Upper lobe of right lung (tissue), 1 donor: ENCODE data around the gene MOB2. TPM values are rescaled to one million over a fixed set of nuclear protein-coding genes. Genes with fewer than 3 reads are reported as not detected.
"Not testable (repeated sequence)": the region's sequence is repeated elsewhere in the genome, so short reads cannot be mapped to it uniquely, and the experiment has no call there.

Experiments used
- ATAC-seq: fragments of 200-7000 bp; cut with Tn5 transposase; one replicate; pipeline ENCODE4 v1.9.1; 2020; ENCODE audit warnings: mild to moderate bottlenecking, moderate library complexity
- DNase-seq: peaks from one replicate; pipeline ENCODE4 v3.0.0-alpha.2; 2020
- H3K27ac ChIP-seq: fragments of 200-600 bp; one replicate; pipeline ENCODE4 v1.8.0; 2022
- H3K27me3 ChIP-seq: fragments of 200-600 bp; one replicate; pipeline ENCODE4 v1.8.0; 2022; ENCODE audit warnings: mild to moderate bottlenecking
- H3K36me3 ChIP-seq: fragments of 200-600 bp; one replicate; pipeline ENCODE4 v1.8.0; 2022
- H3K4me1 ChIP-seq: fragments of 200-600 bp; one replicate; pipeline ENCODE4 v1.8.0; 2022
- H3K4me3 ChIP-seq: fragments of 200-600 bp; one replicate; pipeline ENCODE4 v1.8.0; 2022; ENCODE audit warnings: mild to moderate bottlenecking
- H3K9me3 ChIP-seq: fragments of 200-600 bp; one replicate; pipeline ENCODE4 v1.8.0; 2022
- CTCF ChIP-seq: fragments of 200-600 bp; IDR thresholded peaks from one replicate; pipeline ENCODE4 v1.8.0; 2022; ENCODE audit warnings: antibody characterized with exemption
- intact Hi-C: fragments of 100-400 bp; cut with DNase I; formaldehyde crosslinking; loops from one replicate; pipeline ENCODE4 v1.11.0; 2022
- total RNA-seq: library from RNA; stranded (reverse); fragmentation: NEBNext Ultra II Directional; extraction: Animal tissue kit (Norgen Biotek cat#: 25700); gene quantifications from one replicate; pipeline ENCODE4 v1.2.1, GENCODE V29; 2021
- donor health status: DM: no; HTN: yes; CAD: no; lungs with severe emphysema.

Gene MOB2
- total RNA-seq, 1 donor from 2014 or later, result 58.9 TPM

- intact Hi-C loops, result no loop called here
- no peaks in the 10 kb centered on the region for H3K27me3 ChIP-seq
- TF ChIP-seq CTCF, result no peak
- H3K4me1 ChIP-seq, result peaks cover 44% of the 10 kb centered on the region
- H3K4me3 ChIP-seq, result no peak overlapping the region
- H3K36me3 ChIP-seq, result no peaks in the 10 kb centered on the region
- no peak for ATAC-seq
- H3K9me3 ChIP-seq, result no peaks in the 10 kb centered on the region
- no peak for DNase-seq
- H3K27ac ChIP-seq, result no peak overlapping the region
Measured at GRCh38 chr11:1516273-1517067, 29.9 kb upstream of the MOB2 start.

- intact Hi-C loops, result no loop called here
- H3K4me1 ChIP-seq, result peaks cover 37% of the 10 kb centered on the region
Measured at GRCh38 chr11:1515082-1516060, 28.8 kb upstream of the MOB2 start.

GRCh38 chr11:1514336-1515061 is 27.9 kb upstream of the MOB2 start:
- peaks cover 38% of the 10 kb centered on the region for H3K4me1 ChIP-seq
- no peaks in the 10 kb centered on the region for H3K27me3 ChIP-seq
- no peak overlapping the region for H3K4me3 ChIP-seq
- no peaks in the 10 kb centered on the region for H3K9me3 ChIP-seq
- no peak for ATAC-seq
- intact Hi-C loops, result no loop called here
- no peaks in the 10 kb centered on the region for H3K36me3 ChIP-seq
- TF ChIP-seq CTCF, result no peak
- DNase-seq, result no peak
- no peak overlapping the region for H3K27ac ChIP-seq

More at GRCh38 chr11:1515082-1516060, 28.8 kb upstream of the MOB2 start:
- Histone ChIP-seq H3K27me3 (no peaks in the 10 kb centered on the region), H3K27ac (no peak overlapping the region), H3K9me3 (no peaks in the 10 kb centered on the region), H3K4me3 (no peak overlapping the region), H3K36me3 (no peaks in the 10 kb centered on the region)
- ATAC-seq, result peak; percentile 93
- DNase-seq, result peak; percentile 90
- TF ChIP-seq CTCF, result peak; percentile 94

- H3K36me3 ChIP-seq, result no peaks in the 10 kb centered on the region
- DNase-seq (no peak), ATAC-seq (no peak)
- H3K27me3 ChIP-seq, result no peaks in the 10 kb centered on the region
- TF ChIP-seq CTCF, result no peak
- no peak overlapping the region for H3K4me3 ChIP-seq
- intact Hi-C loops, result no loop called here
- no peak overlapping the region for H3K27ac ChIP-seq
- H3K4me1 ChIP-seq, result peaks cover 43% of the 10 kb centered on the region
- no peaks in the 10 kb centered on the region for H3K9me3 ChIP-seq
Measured at GRCh38 chr11:1513326-1514296, 27.0 kb upstream of the MOB2 start.

- DNase-seq, ATAC-seq, H3K27me3 ChIP-seq, H3K27ac ChIP-seq, intact Hi-C loops, H3K9me3 ChIP-seq, H3K36me3 ChIP-seq, H3K4me3 ChIP-seq: not testable (repeated sequence)
- H3K4me1 ChIP-seq, result peaks cover 49% of the 10 kb centered on the region
Measured at GRCh38 chr11:1512531-1513258, 26.1 kb upstream of the MOB2 start.
